Nephron (organoid): ENCODE data around the gene PSME1.
"Not testable (repeated sequence)": the region's sequence is repeated elsewhere in the genome, so short reads cannot be mapped to it uniquely, and the experiment has no call there.

Experiments used
- H3K27ac Mint-ChIP-seq, 3 experiments: 2 replicates each; pipeline ENCODE4 v1.8.0; 2020; ENCODE audit warnings: mixed read lengths in 3 of 3, mild to moderate bottlenecking in 2 of 3, moderate library complexity in 1 of 3
- H3K27me3 Mint-ChIP-seq: 2 replicates; pipeline ENCODE4 v1.8.0; 2021; ENCODE audit warnings: low read depth, mild to moderate bottlenecking, moderate library complexity, mixed read lengths
- H3K36me3 Mint-ChIP-seq: 2 replicates; pipeline ENCODE4 v1.8.0; 2020; ENCODE audit warnings: low read depth, mixed read lengths
- H3K4me1 Mint-ChIP-seq: 2 replicates; pipeline ENCODE4 v1.8.0; 2020; ENCODE audit warnings: mixed read lengths
- H3K4me3 Mint-ChIP-seq, 3 experiments: 2 replicates each; pipeline ENCODE4 v1.8.0; 2020; ENCODE audit warnings: mild to moderate bottlenecking in 3 of 3, mixed read lengths in 3 of 3, moderate library complexity in 2 of 3
- H3K9me3 Mint-ChIP-seq: 2 replicates; pipeline ENCODE4 v1.8.0; 2020; ENCODE audit warnings: mixed read lengths
- CTCF ChIP-seq, 3 experiments: fragments of 200-600 bp; sonication (generic); IDR thresholded peaks; one replicate each; pipeline ENCODE4 v1.5.0; 2021; ENCODE audit warnings: antibody characterized with exemption in 3 of 3; ENCODE audit not compliant: unreplicated experiment in 3 of 3

Gene PSME1

GRCh38 chr14:24102357-24103048 lies 33.5 kb upstream of the PSME1 start:
- Mint-ChIP-seq H3K4me3 (no peak overlapping the region), H3K27ac (no peak overlapping the region), H3K4me1 (no peaks in the 10 kb centered on the region), H3K27me3 (no peaks in the 10 kb centered on the region), H3K36me3 (peaks cover 15% of the 10 kb centered on the region), H3K9me3 (no peaks in the 10 kb centered on the region)
- no peak for TF ChIP-seq CTCF (IDR thresholded peaks at IDR 0.05; ENCODE audit: unreplicated experiment in 3 of 3)

DNA sequence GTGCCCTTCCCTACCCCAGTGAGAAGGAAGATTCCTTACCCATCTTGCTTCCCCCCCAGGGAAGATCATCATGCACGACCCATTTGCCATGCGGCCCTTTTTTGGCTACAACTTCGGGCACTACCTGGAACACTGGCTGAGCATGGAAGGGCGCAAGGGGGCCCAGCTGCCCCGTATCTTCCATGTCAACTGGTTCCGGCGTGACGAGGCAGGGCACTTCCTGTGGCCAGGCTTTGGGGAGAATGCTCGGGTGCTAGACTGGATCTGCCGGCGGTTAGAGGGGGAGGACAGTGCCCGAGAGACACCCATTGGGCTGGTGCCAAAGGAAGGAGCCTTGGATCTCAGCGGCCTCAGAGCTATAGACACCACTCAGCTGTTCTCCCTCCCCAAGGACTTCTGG lies 32.5 kb upstream of the PSME1 start:
- Mint-ChIP-seq H3K4me1 (no peaks in the 10 kb centered on the region), H3K36me3 (peaks cover 15% of the 10 kb centered on the region), H3K4me3 (no peak overlapping the region), H3K27ac (no peak overlapping the region), H3K9me3 (no peaks in the 10 kb centered on the region), H3K27me3 (no peaks in the 10 kb centered on the region)
- no peak for TF ChIP-seq CTCF (IDR thresholded peaks at IDR 0.05; ENCODE audit: unreplicated experiment in 3 of 3)

GRCh38 chr14:24105609-24106239 lies 30.3 kb upstream of the PSME1 start:
- H3K4me1 Mint-ChIP-seq, H3K27me3 Mint-ChIP-seq, H3K4me3 Mint-ChIP-seq, H3K9me3 Mint-ChIP-seq: not testable (repeated sequence)
- Mint-ChIP-seq H3K27ac (peak overlapping the region in 1 of 3 experiments; percentile 49), H3K36me3 (peaks cover 15% of the 10 kb centered on the region)

- TF ChIP-seq CTCF (IDR thresholded peaks at IDR 0.05; ENCODE audit: unreplicated experiment in 3 of 3), result no peak
These were observed 29.2 kb upstream of the PSME1 start for GRCh38 chr14:24106672-24107271.

GRCh38 chr14:24108336-24108874 lies 27.6 kb upstream of the PSME1 start:
- Mint-ChIP-seq H3K36me3 (peaks cover 11% of the 10 kb centered on the region), H3K4me1 (peaks cover 6% of the 10 kb centered on the region), H3K27ac (peak overlapping the region; percentile 29 to 59 (median 53)), H3K9me3 (no peaks in the 10 kb centered on the region), H3K27me3 (no peaks in the 10 kb centered on the region), H3K4me3 (peak overlapping the region in 1 of 3 experiments; percentile 6)
- TF ChIP-seq CTCF (IDR thresholded peaks at IDR 0.05; ENCODE audit: unreplicated experiment in 3 of 3), result no peak

More at GRCh38 chr14:24106672-24107271, 29.2 kb upstream of the PSME1 start:
- H3K36me3 Mint-ChIP-seq, result peaks cover 15% of the 10 kb centered on the region
- no peaks in the 10 kb centered on the region for H3K27me3 Mint-ChIP-seq
- H3K27ac Mint-ChIP-seq, result no peak overlapping the region
- H3K9me3 Mint-ChIP-seq, result no peaks in the 10 kb centered on the region
- no peak overlapping the region for H3K4me3 Mint-ChIP-seq
- peaks cover 6% of the 10 kb centered on the region for H3K4me1 Mint-ChIP-seq

DNA sequence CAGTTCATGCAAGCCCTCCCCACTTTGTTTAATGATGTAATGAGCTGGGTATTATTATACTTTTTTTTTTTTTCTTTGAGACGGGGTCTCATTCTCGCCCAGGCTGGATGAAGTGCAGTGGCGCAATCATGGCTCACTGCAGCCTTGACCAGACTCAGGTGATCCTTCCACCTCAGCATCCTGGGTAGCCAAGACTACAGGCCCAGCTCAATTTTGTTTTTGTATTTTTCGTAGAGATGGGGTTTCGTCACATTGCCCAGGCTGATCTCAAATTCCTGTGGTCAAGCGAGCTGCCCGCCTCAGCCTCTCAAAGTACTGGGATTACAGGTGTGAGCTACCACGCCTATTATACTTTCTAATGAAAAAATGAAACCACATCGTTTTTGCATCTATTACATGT lies 25.9 kb upstream of the PSME1 start:
- peaks cover 8% of the 10 kb centered on the region for H3K4me1 Mint-ChIP-seq
- H3K4me3 Mint-ChIP-seq, result no peak overlapping the region
- no peaks in the 10 kb centered on the region for H3K27me3 Mint-ChIP-seq
- H3K36me3 Mint-ChIP-seq, result no peaks in the 10 kb centered on the region
- no peak overlapping the region for H3K27ac Mint-ChIP-seq
- H3K9me3 Mint-ChIP-seq, result no peaks in the 10 kb centered on the region
- TF ChIP-seq CTCF (IDR thresholded peaks at IDR 0.05; ENCODE audit: unreplicated experiment in 3 of 3), result no peak
